ENCODE data around the gene GDPD5.

DNA sequence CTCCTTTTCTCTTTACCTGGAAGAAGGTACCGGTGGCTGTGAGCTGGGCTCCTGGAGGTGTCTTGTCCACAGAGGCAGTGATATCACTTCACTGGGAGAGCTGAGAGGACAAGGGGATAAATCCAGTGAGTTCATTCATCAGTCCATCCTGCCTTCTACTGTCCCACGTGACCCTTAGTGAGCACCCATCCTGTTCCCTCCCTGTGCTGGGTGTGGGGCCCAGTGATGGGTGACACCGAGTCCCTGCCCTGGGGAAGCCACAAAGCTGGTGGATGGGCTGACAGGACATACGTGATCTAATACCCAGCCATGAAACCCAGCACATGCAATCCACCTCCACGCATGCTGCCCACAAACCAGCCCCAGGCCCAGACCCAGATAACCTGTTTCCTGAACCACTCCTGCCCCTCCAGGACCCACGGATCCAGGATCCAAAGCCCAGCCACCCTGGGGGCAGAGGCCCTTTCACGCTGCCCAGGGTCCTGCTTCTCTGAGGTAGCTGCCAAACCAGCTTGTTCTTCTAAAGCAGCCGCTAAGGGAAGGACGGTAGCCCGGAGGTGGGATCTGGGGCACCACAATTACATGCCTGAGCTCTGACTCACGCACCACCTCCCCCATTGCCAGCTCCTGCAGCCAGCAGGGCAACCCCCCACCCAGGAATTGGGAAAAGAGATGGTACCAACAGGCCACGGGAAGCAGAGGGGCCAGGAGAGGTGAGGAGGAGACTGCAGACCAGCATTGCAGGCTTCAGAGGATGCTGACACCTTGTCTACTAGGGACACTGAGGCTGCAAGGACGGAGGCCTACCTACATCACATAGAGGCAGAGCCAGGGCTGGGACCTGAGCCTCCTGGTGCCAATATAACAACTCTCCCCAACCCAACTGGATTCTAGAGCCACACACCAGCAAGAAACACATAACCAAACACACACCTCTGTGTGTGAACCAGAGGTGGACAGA, 35.2 kb downstream of the GDPD5 start:
- TF ChIP-seq, protein P1, sequence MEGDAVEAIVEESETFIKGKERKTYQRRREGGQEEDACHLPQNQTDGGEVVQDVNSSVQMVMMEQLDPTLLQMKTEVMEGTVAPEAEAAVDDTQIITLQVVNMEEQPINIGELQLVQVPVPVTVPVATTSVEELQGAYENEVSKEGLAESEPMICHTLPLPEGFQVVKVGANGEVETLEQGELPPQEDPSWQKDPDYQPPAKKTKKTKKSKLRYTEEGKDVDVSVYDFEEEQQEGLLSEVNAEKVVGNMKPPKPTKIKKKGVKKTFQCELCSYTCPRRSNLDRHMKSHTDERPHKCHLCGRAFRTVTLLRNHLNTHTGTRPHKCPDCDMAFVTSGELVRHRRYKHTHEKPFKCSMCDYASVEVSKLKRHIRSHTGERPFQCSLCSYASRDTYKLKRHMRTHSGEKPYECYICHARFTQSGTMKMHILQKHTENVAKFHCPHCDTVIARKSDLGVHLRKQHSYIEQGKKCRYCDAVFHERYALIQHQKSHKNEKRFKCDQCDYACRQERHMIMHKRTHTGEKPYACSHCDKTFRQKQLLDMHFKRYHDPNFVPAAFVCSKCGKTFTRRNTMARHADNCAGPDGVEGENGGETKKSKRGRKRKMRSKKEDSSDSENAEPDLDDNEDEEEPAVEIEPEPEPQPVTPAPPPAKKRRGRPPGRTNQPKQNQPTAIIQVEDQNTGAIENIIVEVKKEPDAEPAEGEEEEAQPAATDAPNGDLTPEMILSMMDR (conservative IDR thresholded peaks at IDR 0.05; ENCODE audit: low read length) = no peak
- no peak for TF ChIP-seq EZH2phosphoT487 (IDR thresholded peaks at IDR 0.05; ENCODE audit: borderline replicate concordance, low read depth, low read length)
